Measurements from ENCODE around the gene PAOX.
"Not testable (repeated sequence)": the region's sequence is repeated elsewhere in the genome, so short reads cannot be mapped to it uniquely, and the experiment has no call there.

The PAOX gene

GRCh38 chr10:133405844-133406527, 26.9 kb downstream of the PAOX start:
- peak; percentile 23 to 24 for DNase-seq (ENCODE audit: low read depth in 2 of 2)

GRCh38 chr10:133411523-133412380, 32.7 kb downstream of the PAOX start:
- no peak for DNase-seq (ENCODE audit: low read depth in 2 of 2)

GRCh38 chr10:133412381-133412711, 33.3 kb downstream of the PAOX start:
- DNase-seq (ENCODE audit: low read depth in 2 of 2): no peak

- DNase-seq (ENCODE audit: low read depth in 2 of 2): not testable (repeated sequence)
Measured at GRCh38 chr10:133414401-133414800, 35.3 kb downstream of the PAOX start.

GRCh38 chr10:133415752-133416151, 36.7 kb downstream of the PAOX start:
- DNase-seq (ENCODE audit: low read depth in 2 of 2): no peak

GRCh38 chr10:133418289-133418993, 39.4 kb downstream of the PAOX start:
- no peak for DNase-seq (ENCODE audit: low read depth in 2 of 2)

GRCh38 chr10:133419211-133419950, 40.3 kb downstream of the PAOX start:
- DNase-seq (ENCODE audit: low read depth in 2 of 2): no peak

GRCh38 chr10:133420028-133420427, 41.0 kb downstream of the PAOX start:
- no peak for DNase-seq (ENCODE audit: low read depth in 2 of 2)

GRCh38 chr10:133420579-133420978, 41.5 kb downstream of the PAOX start:
- DNase-seq (ENCODE audit: low read depth in 2 of 2): no peak

- DNase-seq (ENCODE audit: low read depth in 2 of 2): no peak
Measured at GRCh38 chr10:133421336-133422222, 42.5 kb downstream of the PAOX start.

- no peak for DNase-seq (ENCODE audit: low read depth in 2 of 2)
Measured at GRCh38 chr10:133422223-133422806, 43.3 kb downstream of the PAOX start.

- DNase-seq (ENCODE audit: low read depth in 2 of 2): no peak
Measured at GRCh38 chr10:133422807-133423771, 44.0 kb downstream of the PAOX start.

GRCh38 chr10:133424102-133424501, 45.0 kb downstream of the PAOX start:
- DNase-seq (ENCODE audit: low read depth in 2 of 2): not testable (repeated sequence)

GRCh38 chr10:133424601-133425000, 45.5 kb downstream of the PAOX start, which contains the start of gene SPRN:
TSS of gene SPRN (minus strand) at chr10:133424625. CDS start at chr10:133423681, 944 bp downstream.
- DNase-seq (ENCODE audit: low read depth in 2 of 2): not testable (repeated sequence)

GRCh38 chr10:133429571-133429970, 50.5 kb downstream of the PAOX start:
- not testable (repeated sequence) for DNase-seq (ENCODE audit: low read depth in 2 of 2)

- DNase-seq (ENCODE audit: low read depth in 2 of 2): not testable (repeated sequence)
Measured at GRCh38 chr10:133431888-133432613, 53.0 kb downstream of the PAOX start.

- not testable (repeated sequence) for DNase-seq (ENCODE audit: low read depth in 2 of 2)
Measured at GRCh38 chr10:133432789-133433188, 53.7 kb downstream of the PAOX start.

- no peak for DNase-seq (ENCODE audit: low read depth in 2 of 2)
Measured at GRCh38 chr10:133438711-133439273, 59.7 kb downstream of the PAOX start.

Data from fibroblast of skin of left biceps (primary cell).